Measurements from ENCODE around the gene ST6GALNAC1.

The ST6GALNAC1 gene

GRCh38 chr17:76633628-76634328, 9.8 kb downstream of the ST6GALNAC1 start:
- TF ChIP-seq CTCF (IDR thresholded peaks at IDR 0.05; ENCODE audit: low read depth, low read length) = no peak
- no peak overlapping the region for H3K4me3 ChIP-seq (ENCODE audit: low read depth, low read length)

- no peak for TF ChIP-seq CTCF (IDR thresholded peaks at IDR 0.05; ENCODE audit: low read depth, low read length)
- no peak overlapping the region for H3K4me3 ChIP-seq (ENCODE audit: low read depth, low read length)
Measured at GRCh38 chr17:76631821-76632565, 11.6 kb downstream of the ST6GALNAC1 start.

GRCh38 chr17:76630151-76630550, 13.4 kb downstream of the ST6GALNAC1 start:
- no peak overlapping the region for H3K4me3 ChIP-seq (ENCODE audit: low read depth, low read length)
- TF ChIP-seq CTCF (IDR thresholded peaks at IDR 0.05; ENCODE audit: low read depth, low read length) = no peak

GRCh38 chr17:76627510-76627909, 16.0 kb downstream of the ST6GALNAC1 start:
- TF ChIP-seq CTCF (IDR thresholded peaks at IDR 0.05; ENCODE audit: low read depth, low read length) = no peak
- H3K4me3 ChIP-seq (ENCODE audit: low read depth, low read length) = no peak overlapping the region

- no peak overlapping the region for H3K4me3 ChIP-seq (ENCODE audit: low read depth, low read length)
- no peak for TF ChIP-seq CTCF (IDR thresholded peaks at IDR 0.05; ENCODE audit: low read depth, low read length)
Measured at GRCh38 chr17:76626442-76626841, 17.1 kb downstream of the ST6GALNAC1 start.

- H3K4me3 ChIP-seq (ENCODE audit: low read depth, low read length) = no peak overlapping the region
- no peak for TF ChIP-seq CTCF (IDR thresholded peaks at IDR 0.05; ENCODE audit: low read depth, low read length)
Measured at GRCh38 chr17:76625496-76625895, 18.1 kb downstream of the ST6GALNAC1 start.
